Psoas muscle (tissue), 8 donors: ENCODE results near the gene MRTFA. TPM values are rescaled to one million over a fixed set of nuclear protein-coding genes. Genes with fewer than 3 reads are reported as not detected.

Source experiments
- ATAC-seq, 4 donors: fragments of 200-7000 bp; cut with Tn5 transposase; one replicate each; pipeline ENCODE4 v1.9.1; 2020; ENCODE audit warnings: moderate library complexity in 3 of 4, mild to moderate bottlenecking in 2 of 4
- DNase-seq, 2 donors: peaks; one replicate each; pipeline ENCODE4 v3.0.0-alpha.2; 2020
- H3K27ac ChIP-seq: fragments of 200-600 bp; one replicate; pipeline ENCODE4 v1.8.0; 2022
- H3K27me3 ChIP-seq, 3 donors: fragments of 200-600 bp in 1 of 3; one replicate each; pipeline versions ENCODE4 v1.6.1 to v1.8.0; 2013 to 2022; ENCODE audit warnings: low read length in 2 of 3, mild to moderate bottlenecking in 2 of 3, moderate library complexity in 1 of 3; ENCODE audit not compliant: insufficient read depth in 3 of 3
- H3K36me3 ChIP-seq, 2 donors: fragments of 200-600 bp in 1 of 2; one replicate each; pipeline versions ENCODE4 v1.6.1 to v1.8.0; 2013 to 2022; ENCODE audit warnings: low read depth in 1 of 2, mild to moderate bottlenecking in 1 of 2, moderate library complexity in 1 of 2; ENCODE audit not compliant: insufficient read depth in 1 of 2
- H3K4me1 ChIP-seq: fragments of 200-600 bp; one replicate; pipeline ENCODE4 v1.8.0; 2022
- H3K4me3 ChIP-seq: fragments of 200-600 bp; one replicate; pipeline ENCODE4 v1.8.0; 2022; ENCODE audit warnings: mild to moderate bottlenecking
- H3K9me3 ChIP-seq: fragments of 200-600 bp; one replicate; pipeline ENCODE4 v1.8.0; 2022
- WGBS, 3 donors: extraction: QIAGEN DNeasy Blood & Tissue Kit; methylation state at CpG; one replicate each; pipeline versions ENCODE4 v1.1.6 to v1.1.7; 2013; 5-methylcytosine and 5-hydroxymethylcytosine counted together
- intact Hi-C, 2 donors: fragments of 100-400 bp; cut with DNase I; formaldehyde crosslinking; loops; one replicate each; pipeline versions ENCODE4 v1.11.0 to v1.14.2; 2022
- polyA plus RNA-seq, 3 donors: library from polyadenylated mRNA; stranded (reverse); fragments of 200-250 nt; gene quantifications; one replicate each; pipeline ENCODE4 v1.2.3, GENCODE V29; 2013
- total RNA-seq, 4 donors: library from RNA; stranded (reverse); fragmentation: NEBNext Ultra II Directional in 2 of 4; extraction: Animal tissue kit (Norgen Biotek cat#: 25700) in 2 of 4; gene quantifications; one replicate each; pipeline versions ENCODE4 v1.2.1 to v1.2.4, GENCODE V29; 2021 to 2023
- TF ChIP-seq, protein P1 (sequence below): fragments of 200-600 bp; IDR thresholded peaks from one replicate; pipeline ENCODE4 v1.8.0; 2022; ENCODE audit warnings: antibody characterized with exemption
- donor health status: healthy with polysubstance abuse.
- donor health status: DM: no; HTN: no; CAD: no; lungs with moderate emphysema.
- donor health status: Bipolar disorder and iron deficiency.
- donor health status: healthy.
- donor health status: DM: yes; HTN: yes; CAD: no.
- donor health status: DM: no; HTN: no; CAD: no.
- donor health status: DM: no; HTN: no; CAD: no.
- donor health status: DM: yes; HTN: yes; CAD: no.

The MRTFA gene
- total and polyA plus RNA-seq, 7 donors: 10.1 to 24.0 (median 15.7) TPM

DNA sequence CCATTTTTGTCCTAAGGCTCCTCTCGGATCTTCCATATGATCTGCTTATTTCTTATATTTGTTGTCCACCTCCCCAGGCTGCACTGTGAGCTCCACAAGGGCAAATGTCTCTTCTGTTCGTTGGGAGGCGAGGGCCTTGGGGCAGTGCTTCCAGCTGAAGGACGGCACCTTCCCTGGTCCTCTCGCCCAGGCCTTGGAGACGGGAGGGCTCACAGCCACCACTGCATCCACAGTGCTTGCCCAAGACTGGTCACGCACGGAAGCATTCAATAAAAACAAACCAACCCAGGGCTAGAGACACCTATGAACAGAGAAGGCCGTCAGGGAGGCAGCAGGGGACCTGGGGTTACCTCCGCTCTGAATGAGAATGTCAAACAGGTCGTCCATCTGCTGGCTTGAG lies 219.9 kb downstream of the MRTFA start:
- DNase-seq (no peak), ATAC-seq (no peak)
- Histone ChIP-seq H3K27ac (no peak overlapping the region), H3K27me3 (no peaks in the 10 kb centered on the region), H3K4me3 (no peak overlapping the region), H3K36me3 (peaks cover 3 to 66% of the 10 kb centered on the region in 2 donors), H3K4me1 (no peaks in the 10 kb centered on the region), H3K9me3 (no peaks in the 10 kb centered on the region)
- 91 to 93% (median 92%) methylated on average over 11 of the region's 11 CpGs for WGBS, 3 donors
- intact Hi-C loops: no loop called here
- TF ChIP-seq, protein P1, sequence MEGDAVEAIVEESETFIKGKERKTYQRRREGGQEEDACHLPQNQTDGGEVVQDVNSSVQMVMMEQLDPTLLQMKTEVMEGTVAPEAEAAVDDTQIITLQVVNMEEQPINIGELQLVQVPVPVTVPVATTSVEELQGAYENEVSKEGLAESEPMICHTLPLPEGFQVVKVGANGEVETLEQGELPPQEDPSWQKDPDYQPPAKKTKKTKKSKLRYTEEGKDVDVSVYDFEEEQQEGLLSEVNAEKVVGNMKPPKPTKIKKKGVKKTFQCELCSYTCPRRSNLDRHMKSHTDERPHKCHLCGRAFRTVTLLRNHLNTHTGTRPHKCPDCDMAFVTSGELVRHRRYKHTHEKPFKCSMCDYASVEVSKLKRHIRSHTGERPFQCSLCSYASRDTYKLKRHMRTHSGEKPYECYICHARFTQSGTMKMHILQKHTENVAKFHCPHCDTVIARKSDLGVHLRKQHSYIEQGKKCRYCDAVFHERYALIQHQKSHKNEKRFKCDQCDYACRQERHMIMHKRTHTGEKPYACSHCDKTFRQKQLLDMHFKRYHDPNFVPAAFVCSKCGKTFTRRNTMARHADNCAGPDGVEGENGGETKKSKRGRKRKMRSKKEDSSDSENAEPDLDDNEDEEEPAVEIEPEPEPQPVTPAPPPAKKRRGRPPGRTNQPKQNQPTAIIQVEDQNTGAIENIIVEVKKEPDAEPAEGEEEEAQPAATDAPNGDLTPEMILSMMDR: no peak

DNA sequence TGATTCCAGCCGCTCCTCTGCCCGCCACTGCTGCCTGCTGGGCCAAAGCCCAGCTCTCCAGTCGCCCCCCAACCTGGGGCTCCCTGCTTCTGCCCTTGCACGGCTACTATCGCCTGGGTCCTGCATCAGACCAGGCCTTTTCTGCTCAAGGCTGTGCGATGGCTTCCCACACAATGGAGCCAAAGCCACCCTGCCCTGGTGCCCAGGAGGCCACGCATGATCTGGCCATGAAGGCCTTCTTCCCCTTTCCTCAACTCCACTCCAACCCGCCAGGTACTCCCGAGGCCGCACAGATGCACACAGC lies 220.3 kb downstream of the MRTFA start:
- H3K36me3 ChIP-seq: peaks cover 3 to 69% of the 10 kb centered on the region in 2 donors
- WGBS, 3 donors: 90 to 98% (median 93%) methylated on average over 9 to 10 of the region's 10 CpGs
- no peaks in the 10 kb centered on the region for H3K27me3 ChIP-seq
- H3K9me3 ChIP-seq: no peaks in the 10 kb centered on the region
- H3K4me1 ChIP-seq: no peaks in the 10 kb centered on the region
- no peak for ATAC-seq
- intact Hi-C loops: no loop called here
- TF ChIP-seq, protein P1: no peak
- no peak overlapping the region for H3K4me3 ChIP-seq
- H3K27ac ChIP-seq: no peak overlapping the region
- no peak for DNase-seq

DNA sequence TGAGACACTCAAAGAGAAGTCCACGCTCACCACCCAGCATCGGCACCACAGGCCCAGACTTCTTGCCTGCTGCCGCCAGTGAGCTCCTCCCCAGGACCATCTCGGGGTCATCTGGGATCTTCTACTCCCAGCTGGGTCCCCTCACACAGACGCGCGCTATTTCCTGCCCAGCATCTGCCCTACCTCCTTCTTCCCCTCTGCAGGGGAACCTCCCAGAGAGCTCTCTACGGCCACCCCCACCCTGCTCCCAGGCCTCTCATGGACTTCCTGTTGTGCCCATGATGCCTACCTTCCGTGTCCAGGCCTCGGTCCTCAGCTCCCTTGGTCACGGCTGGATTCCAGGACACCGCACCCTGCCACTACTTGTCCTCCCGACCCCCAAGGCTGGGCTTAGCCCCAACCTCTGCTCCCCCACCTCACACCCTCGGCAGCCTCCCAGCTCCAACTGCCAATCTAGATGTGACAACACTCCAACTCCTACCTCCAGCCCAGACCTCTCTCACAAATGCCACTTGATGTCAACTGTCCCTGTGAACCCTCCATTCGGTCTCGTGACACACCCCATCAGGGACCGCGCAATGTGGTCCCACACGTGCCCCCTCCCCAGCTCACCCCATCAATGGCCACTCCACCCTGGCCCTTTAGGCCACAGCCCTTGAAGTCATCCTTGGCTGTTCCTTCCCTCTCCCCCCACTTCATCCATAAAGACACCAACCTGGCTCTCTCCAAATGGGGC lies 220.8 kb downstream of the MRTFA start:
- Histone ChIP-seq H3K27ac (no peak overlapping the region), H3K36me3 (peaks cover 3 to 69% of the 10 kb centered on the region in 2 donors), H3K4me3 (no peak overlapping the region), H3K9me3 (no peaks in the 10 kb centered on the region), H3K4me1 (no peaks in the 10 kb centered on the region), H3K27me3 (no peaks in the 10 kb centered on the region)
- intact Hi-C loops: no loop called here
- WGBS, 3 donors: 70 to 75% (median 73%) methylated on average over 19 of the region's 19 CpGs
- TF ChIP-seq, protein P1: no peak
- ATAC-seq (peak in 1 of 4 donors; percentile 15), DNase-seq (no peak)

DNA sequence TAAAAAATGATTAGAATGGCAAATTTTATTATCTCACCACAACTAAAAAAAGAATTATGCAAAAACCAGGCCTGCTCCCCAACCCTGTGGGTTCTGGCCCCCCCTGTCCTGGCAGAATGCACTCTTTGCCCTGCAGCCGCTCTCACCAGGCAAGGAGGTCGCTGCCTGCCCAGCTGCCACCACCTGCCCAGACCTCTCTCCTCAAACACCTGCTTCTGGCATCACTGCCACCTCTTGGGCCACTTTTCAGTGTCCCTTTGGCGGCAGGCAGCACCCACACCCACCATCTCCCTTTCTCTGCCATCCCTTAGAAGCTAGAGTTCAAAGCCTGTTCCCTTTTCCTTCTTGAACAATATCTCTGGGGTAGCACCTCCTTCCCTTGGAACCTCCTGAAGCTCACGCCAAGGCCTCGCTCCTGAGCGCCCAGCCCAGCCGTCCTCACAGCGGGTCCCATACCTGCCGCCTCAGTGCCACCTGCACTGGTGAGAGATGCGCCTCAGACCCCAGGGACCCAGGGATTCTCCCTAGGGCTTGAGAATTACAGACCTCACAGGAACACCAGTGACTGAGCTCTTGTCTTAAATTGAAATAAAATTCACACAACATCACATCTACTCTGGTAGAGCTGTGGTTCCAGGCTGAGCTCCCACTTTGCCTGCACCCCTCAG lies 221.5 kb downstream of the MRTFA start:
- no peaks in the 10 kb centered on the region for H3K4me1 ChIP-seq
- H3K27me3 ChIP-seq: no peaks in the 10 kb centered on the region
- intact Hi-C loops: no loop called here
- no peak for DNase-seq
- H3K27ac ChIP-seq: no peak overlapping the region
- ATAC-seq: no peak
- no peak overlapping the region for H3K4me3 ChIP-seq
- TF ChIP-seq, protein P1: no peak
- no peaks in the 10 kb centered on the region for H3K9me3 ChIP-seq
- WGBS, 3 donors: 81 to 88% (median 86%) methylated on average over 10 of the region's 10 CpGs
- H3K36me3 ChIP-seq: peaks cover 5 to 69% of the 10 kb centered on the region in 2 donors
